Ascending aorta (tissue), 2 donors: ENCODE measurements around the gene GLDC. TPM values are rescaled to one million over a fixed set of nuclear protein-coding genes. Genes with fewer than 3 reads are reported as not detected.

Source experiments
- DNase-seq, 2 donors: peaks; one replicate each; pipeline ENCODE4 v3.0.0-alpha.2; 2019; ENCODE audit warnings: low spot score in 2 of 2
- H3K27ac ChIP-seq, 2 donors: fragments of 200-600 bp; sonication (generic); one replicate each; pipeline ENCODE4 v1.5.1; 2016 to 2017; ENCODE audit warnings: mild to moderate bottlenecking in 1 of 2
- H3K27me3 ChIP-seq: fragments of 200-600 bp; sonication (generic); one replicate; pipeline ENCODE4 v1.5.1; 2017
- H3K36me3 ChIP-seq, 2 donors: fragments of 200-600 bp; sonication (generic); one replicate each; pipeline ENCODE4 v1.5.1; 2016
- H3K4me1 ChIP-seq, 2 donors: fragments of 200-600 bp; sonication (generic); one replicate each; pipeline ENCODE4 v1.5.1; 2016 to 2017; ENCODE audit warnings: mild to moderate bottlenecking in 1 of 2
- H3K4me3 ChIP-seq, 2 donors: fragments of 200-600 bp; sonication (generic); one replicate each; pipeline ENCODE4 v1.5.1; 2016 to 2017; ENCODE audit warnings: mild to moderate bottlenecking in 1 of 2
- H3K9me3 ChIP-seq, 2 donors: fragments of 200-600 bp; sonication (generic); one replicate each; pipeline ENCODE4 v1.5.1; 2016
- CTCF ChIP-seq, 3 experiments: fragments of 200-600 bp in 2 of 3; fragments of 450-650 bp in 1 of 3; sonication (generic) in 2 of 3; IDR thresholded peaks; one replicate each; pipeline ENCODE4 v1.5.1; 2016 to 2019; ENCODE audit warnings: antibody characterized with exemption in 3 of 3, mild to moderate bottlenecking in 1 of 3, moderate library complexity in 1 of 3
- intact Hi-C: fragments of 100-400 bp; cut with DNase I; formaldehyde crosslinking; loops from one replicate; pipeline ENCODE4 v1.15.1; 2023
- total RNA-seq: library from RNA; depleted of rRNA; stranded (reverse); fragments of >200 nt; gene quantifications from one replicate; pipeline ENCODE4 v1.1.0, GENCODE V29; 2016

The GLDC gene
- total RNA-seq, 1 donor from 2014 or later: 0.64 TPM

GRCh38 chr9:6525326-6526045 lies 120.0 kb downstream of the GLDC start:
- H3K4me1 ChIP-seq: no peaks in the 10 kb centered on the region
- intact Hi-C loops: no loop called here
- H3K4me3 ChIP-seq: no peak overlapping the region
- no peak for TF ChIP-seq CTCF (IDR thresholded peaks at IDR 0.05)
- H3K9me3 ChIP-seq: peaks cover 7 to 17% of the 10 kb centered on the region in 2 donors
- H3K27ac ChIP-seq: no peak overlapping the region
- no peaks in the 10 kb centered on the region for H3K36me3 ChIP-seq
- H3K27me3 ChIP-seq: no peaks in the 10 kb centered on the region
- no peak for DNase-seq

- no peak for DNase-seq
- H3K4me3 ChIP-seq: no peak overlapping the region
- H3K27ac ChIP-seq: no peak overlapping the region
- TF ChIP-seq CTCF (IDR thresholded peaks at IDR 0.05): no peak
- peaks cover 0 to 8% of the 10 kb centered on the region in 2 donors for H3K36me3 ChIP-seq
- H3K27me3 ChIP-seq: no peaks in the 10 kb centered on the region
- no peaks in the 10 kb centered on the region for H3K4me1 ChIP-seq
- intact Hi-C loops: no loop called here
- peaks cover 7 to 20% of the 10 kb centered on the region in 2 donors for H3K9me3 ChIP-seq
Measured at GRCh38 chr9:6522263-6522662, 123.3 kb downstream of the GLDC start.

- no peak for DNase-seq
- no peaks in the 10 kb centered on the region for H3K27me3 ChIP-seq
- H3K4me1 ChIP-seq: no peaks in the 10 kb centered on the region
- H3K4me3 ChIP-seq: no peak overlapping the region
- no peaks in the 10 kb centered on the region for H3K9me3 ChIP-seq
- TF ChIP-seq CTCF (IDR thresholded peaks at IDR 0.05): no peak
- intact Hi-C loops: no loop called here
- peaks cover 9 to 12% of the 10 kb centered on the region in 2 donors for H3K36me3 ChIP-seq
- no peak overlapping the region for H3K27ac ChIP-seq
Measured at GRCh38 chr9:6512085-6512657, 133.4 kb downstream of the GLDC start.

GRCh38 chr9:6506571-6506970 lies 139.0 kb downstream of the GLDC start:
- H3K4me1 ChIP-seq: no peaks in the 10 kb centered on the region
- no peak for TF ChIP-seq CTCF (IDR thresholded peaks at IDR 0.05)

GRCh38 chr9:6502399-6502798 lies 143.1 kb downstream of the GLDC start:
- Histone ChIP-seq H3K36me3 (peaks cover 63 to 89% of the 10 kb centered on the region in 2 donors), H3K9me3 (no peaks in the 10 kb centered on the region), H3K4me1 (no peaks in the 10 kb centered on the region), H3K27ac (no peak overlapping the region), H3K4me3 (no peak overlapping the region), H3K27me3 (no peaks in the 10 kb centered on the region)
- DNase-seq: no peak
- TF ChIP-seq CTCF (IDR thresholded peaks at IDR 0.05): no peak
- intact Hi-C loops: no loop called here

More at GRCh38 chr9:6506571-6506970, 139.0 kb downstream of the GLDC start:
- Histone ChIP-seq H3K9me3 (no peaks in the 10 kb centered on the region), H3K4me3 (no peak overlapping the region), H3K36me3 (peaks cover 47 to 57% of the 10 kb centered on the region in 2 donors), H3K27me3 (no peaks in the 10 kb centered on the region), H3K27ac (no peak overlapping the region)
- no peak for DNase-seq
- intact Hi-C loops: no loop called here
